ENCODE measurements around the gene NOSIP. TPM values are rescaled to one million over a fixed set of nuclear protein-coding genes. Genes with fewer than 3 reads are reported as not detected.

Gene NOSIP
- total RNA-seq, 1 donor from 2014 or later = 66.1 TPM

GRCh38 chr19:49570997-49571676 is 9.2 kb downstream of the NOSIP start:
- peak overlapping the region; percentile 41 for H3K4me3 Mint-ChIP-seq
- peaks cover 46% of the 10 kb centered on the region for H3K4me1 Mint-ChIP-seq
- no peaks in the 10 kb centered on the region for H3K27me3 Mint-ChIP-seq
- intact Hi-C loops (cut with micrococcal nuclease) = loop anchor here (1.0 to 2.0 kb wide), 5 partner anchors 11 to 108 kb away; no protein-coding TSS in a partner anchor
- H3K27ac Mint-ChIP-seq = peak overlapping the region; percentile 69
- H3K36me3 Mint-ChIP-seq (ENCODE audit: low read depth) = peaks cover 22% of the 10 kb centered on the region
- H3K9me3 Mint-ChIP-seq = no peaks in the 10 kb centered on the region
- peak; percentile 87 for DNase-seq

DNA sequence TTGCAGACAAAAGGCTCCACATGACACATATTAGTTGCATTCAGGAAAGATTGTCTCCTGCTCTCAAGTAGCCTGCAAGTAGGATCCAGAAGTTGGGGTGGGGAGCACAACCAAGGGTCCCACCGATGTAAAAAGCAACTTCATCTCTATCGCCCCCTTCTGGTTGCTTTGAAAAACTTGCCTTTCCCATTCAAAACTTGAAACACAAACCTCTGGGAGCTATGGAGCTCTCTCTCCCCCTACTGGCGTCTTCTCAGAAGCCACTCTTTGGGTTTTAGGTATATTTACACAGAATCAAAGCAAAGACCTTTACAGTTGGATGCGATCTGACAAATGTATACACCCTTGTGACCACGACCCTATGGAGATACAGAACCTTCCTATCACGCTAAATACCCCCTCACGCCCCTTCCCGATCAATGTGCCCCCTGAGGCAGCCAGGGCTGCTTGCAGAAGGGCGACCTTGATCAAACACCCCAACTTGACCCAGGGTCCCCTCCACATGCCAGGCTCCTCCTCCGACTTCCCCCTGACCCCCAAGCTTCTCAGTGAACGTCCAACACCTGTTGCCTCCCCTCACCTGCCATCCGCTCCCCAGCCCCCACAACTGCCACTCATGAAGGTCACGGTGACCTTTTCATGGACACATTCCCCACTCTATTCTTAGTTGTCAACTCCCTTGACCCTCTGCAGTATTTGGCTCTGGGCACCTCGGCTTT is 10.1 kb downstream of the NOSIP start:
- intact Hi-C loops (cut with micrococcal nuclease) = loop anchor here (1.0 to 2.0 kb wide), 5 partner anchors 10 to 109 kb away; no protein-coding TSS in a partner anchor
- Mint-ChIP-seq H3K36me3 (ENCODE audit: low read depth) (peaks cover 19% of the 10 kb centered on the region), H3K4me1 (peaks cover 50% of the 10 kb centered on the region), H3K27me3 (no peaks in the 10 kb centered on the region), H3K4me3 (peak overlapping the region; percentile 56), H3K9me3 (no peaks in the 10 kb centered on the region), H3K27ac (peak overlapping the region; percentile 77)
- peak; percentile 93 for DNase-seq

DNA sequence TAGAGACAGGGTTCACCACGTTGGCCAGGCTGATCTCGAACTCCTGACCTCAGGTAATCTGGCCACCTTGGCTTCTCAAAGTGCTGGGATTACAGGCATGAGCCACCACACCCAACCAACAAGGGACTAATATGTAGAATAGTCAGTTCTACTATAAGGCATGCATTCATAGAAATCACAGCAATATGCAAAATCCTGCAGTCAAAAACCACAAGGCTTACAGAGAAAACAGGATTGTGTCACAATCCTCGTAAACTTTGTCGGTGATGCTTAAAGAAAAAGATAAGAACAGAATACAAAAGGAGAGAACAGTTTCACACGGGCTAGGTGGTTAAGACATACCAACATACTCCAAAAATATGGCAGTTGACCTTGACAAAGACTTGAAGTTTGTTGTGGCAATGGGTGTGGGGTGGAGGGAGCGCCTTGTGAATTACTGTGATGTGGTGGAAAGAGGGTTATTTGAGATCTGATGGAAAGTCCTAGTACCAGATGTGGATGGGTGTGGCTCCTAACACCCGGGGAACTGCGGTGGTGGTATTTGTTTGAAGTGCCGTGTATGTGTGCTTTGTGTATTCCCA is 12.4 kb downstream of the NOSIP start:
- peaks cover 21% of the 10 kb centered on the region for H3K36me3 Mint-ChIP-seq (ENCODE audit: low read depth)
- H3K27me3 Mint-ChIP-seq = no peaks in the 10 kb centered on the region
- peak overlapping the region; percentile 87 for H3K27ac Mint-ChIP-seq
- intact Hi-C loops (cut with micrococcal nuclease) = loop anchor here (1.0 kb wide), 1 partner anchor 14 kb away; no protein-coding TSS in a partner anchor
- peak overlapping the region; percentile 69 for H3K4me3 Mint-ChIP-seq
- no peaks in the 10 kb centered on the region for H3K9me3 Mint-ChIP-seq
- H3K4me1 Mint-ChIP-seq = peaks cover 59% of the 10 kb centered on the region
- DNase-seq = peak; percentile 95

DNA sequence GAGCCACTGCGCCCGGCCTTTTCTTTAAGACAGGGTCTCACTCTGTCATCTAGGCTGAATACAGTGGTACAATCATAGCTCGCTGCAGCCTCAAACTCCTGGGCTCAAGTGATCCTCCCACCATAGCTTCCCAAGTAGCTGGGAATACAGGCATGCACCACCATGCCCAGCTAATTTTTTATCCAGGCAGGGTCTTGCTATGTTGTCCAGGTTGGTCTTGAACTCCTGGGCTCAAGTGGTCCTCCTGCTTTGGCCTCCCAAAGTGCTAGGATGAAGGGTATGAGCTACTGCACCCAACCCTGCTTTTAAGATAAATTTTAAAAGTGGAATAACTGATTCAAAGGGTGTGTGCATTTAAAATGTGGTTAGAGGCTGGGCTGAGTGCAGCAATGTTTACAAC is 14.1 kb downstream of the NOSIP start:
- peak overlapping the region; percentile 73 for H3K27ac Mint-ChIP-seq

GRCh38 chr19:49565261-49565660 is 15.1 kb downstream of the NOSIP start:
- H3K27me3 Mint-ChIP-seq = no peaks in the 10 kb centered on the region
- H3K36me3 Mint-ChIP-seq (ENCODE audit: low read depth) = peaks cover 23% of the 10 kb centered on the region
- H3K4me3 Mint-ChIP-seq = peak overlapping the region; percentile 36
- peaks cover 71% of the 10 kb centered on the region for H3K4me1 Mint-ChIP-seq
- no peak for DNase-seq
- peak overlapping the region; percentile 87 for H3K27ac Mint-ChIP-seq
- H3K9me3 Mint-ChIP-seq = no peaks in the 10 kb centered on the region
- intact Hi-C loops (cut with micrococcal nuclease) = no loop called here

More for the DNA sequence above, 14.1 kb downstream of the NOSIP start:
- H3K36me3 Mint-ChIP-seq (ENCODE audit: low read depth) = peaks cover 21% of the 10 kb centered on the region
- intact Hi-C loops (cut with micrococcal nuclease) = no loop called here
- no peak for DNase-seq
- no peaks in the 10 kb centered on the region for H3K9me3 Mint-ChIP-seq
- H3K4me1 Mint-ChIP-seq = peaks cover 69% of the 10 kb centered on the region
- no peaks in the 10 kb centered on the region for H3K27me3 Mint-ChIP-seq
- no peak overlapping the region for H3K4me3 Mint-ChIP-seq

DNA sequence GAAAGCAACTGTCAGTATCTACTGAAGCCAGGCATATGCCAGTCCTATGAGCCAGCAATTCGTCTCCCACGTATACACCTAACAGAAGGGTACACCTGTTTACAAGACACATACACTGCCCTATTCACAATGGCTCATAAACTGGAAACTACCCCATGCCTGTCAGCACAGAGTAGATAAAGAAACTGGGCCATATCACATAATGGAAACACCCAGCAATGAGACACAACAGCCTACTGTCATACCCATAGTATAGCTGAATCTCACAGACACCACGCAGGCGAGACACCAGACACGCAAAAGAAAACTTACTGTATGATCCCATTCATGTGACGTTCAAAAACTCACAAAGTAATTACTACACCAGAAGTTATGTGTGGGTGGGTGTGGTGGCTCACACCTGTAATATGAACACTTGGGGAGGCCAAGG is 15.7 kb downstream of the NOSIP start:
- peak; percentile 78 for DNase-seq
- Mint-ChIP-seq H3K27me3 (no peaks in the 10 kb centered on the region), H3K4me3 (peak overlapping the region; percentile 36)

DNA sequence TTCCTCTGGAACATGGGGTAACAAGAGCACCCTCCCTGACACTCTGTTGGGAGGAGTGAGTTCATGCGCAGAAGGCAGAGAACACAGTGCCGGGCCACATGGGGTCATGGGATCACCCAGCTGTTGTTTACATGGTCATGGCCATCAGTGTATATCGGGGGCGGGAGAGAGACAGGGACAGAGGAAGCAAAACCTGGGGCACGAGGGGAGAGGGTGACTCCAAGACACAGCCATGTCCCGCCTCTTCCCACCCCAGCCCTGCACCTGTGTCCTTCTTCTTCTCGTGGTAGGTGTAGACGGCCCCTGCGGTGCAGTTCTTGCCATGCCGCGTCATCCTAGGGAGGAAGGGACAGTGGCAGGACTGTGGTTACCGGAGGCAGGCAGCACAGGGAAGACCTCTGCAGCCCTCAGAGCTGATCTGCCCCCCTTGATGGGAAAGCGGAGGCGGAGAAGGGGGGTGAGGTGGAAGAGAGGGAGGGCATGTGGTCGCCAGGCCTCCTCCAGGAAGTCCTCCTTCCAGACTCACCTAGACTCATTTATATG is 19.9 kb downstream of the NOSIP start:
- Mint-ChIP-seq H3K4me1 (peaks cover 74% of the 10 kb centered on the region), H3K4me3 (peak overlapping the region; percentile 89), H3K9me3 (no peaks in the 10 kb centered on the region), H3K27me3 (no peaks in the 10 kb centered on the region), H3K27ac (peak overlapping the region; percentile 97), H3K36me3 (ENCODE audit: low read depth) (peaks cover 44% of the 10 kb centered on the region)
- peak; percentile 84 for DNase-seq
- intact Hi-C loops (cut with micrococcal nuclease) = loop anchor here (1.0 kb wide), 1 partner anchor 10 kb away; no protein-coding TSS in a partner anchor

More for the DNA sequence above, 15.7 kb downstream of the NOSIP start:
- intact Hi-C loops (cut with micrococcal nuclease) = loop anchor here (1.0 kb wide), 1 partner anchor 10 kb away; no protein-coding TSS in a partner anchor
- H3K36me3 Mint-ChIP-seq (ENCODE audit: low read depth) = peaks cover 25% of the 10 kb centered on the region
- H3K9me3 Mint-ChIP-seq = no peaks in the 10 kb centered on the region
- peak overlapping the region; percentile 87 for H3K27ac Mint-ChIP-seq
- peaks cover 72% of the 10 kb centered on the region for H3K4me1 Mint-ChIP-seq

- Mint-ChIP-seq H3K27me3 (no peaks in the 10 kb centered on the region), H3K4me3 (peak overlapping the region; percentile 89), H3K36me3 (ENCODE audit: low read depth) (peaks cover 44% of the 10 kb centered on the region), H3K27ac (peak overlapping the region; percentile 97), H3K4me1 (peaks cover 74% of the 10 kb centered on the region), H3K9me3 (no peaks in the 10 kb centered on the region)
- peak; percentile 80 for DNase-seq
- intact Hi-C loops (cut with micrococcal nuclease) = loop anchor here (1.0 kb wide), 1 partner anchor 10 kb away; no protein-coding TSS in a partner anchor
Measured at GRCh38 chr19:49559928-49560327, 20.4 kb downstream of the NOSIP start.

GRCh38 chr19:49559443-49559842 is 20.9 kb downstream of the NOSIP start:
- Mint-ChIP-seq H3K4me3 (peak overlapping the region; percentile 89), H3K36me3 (ENCODE audit: low read depth) (peaks cover 43% of the 10 kb centered on the region), H3K9me3 (no peaks in the 10 kb centered on the region), H3K27me3 (no peaks in the 10 kb centered on the region), H3K27ac (peak overlapping the region; percentile 97), H3K4me1 (peaks cover 73% of the 10 kb centered on the region)
- no peak for DNase-seq
- intact Hi-C loops (cut with micrococcal nuclease) = no loop called here

- peak overlapping the region; percentile 97 for H3K27ac Mint-ChIP-seq
- intact Hi-C loops (cut with micrococcal nuclease) = no loop called here
- no peaks in the 10 kb centered on the region for H3K9me3 Mint-ChIP-seq
- peak overlapping the region; percentile 89 for H3K4me3 Mint-ChIP-seq
- no peaks in the 10 kb centered on the region for H3K27me3 Mint-ChIP-seq
- peaks cover 46% of the 10 kb centered on the region for H3K36me3 Mint-ChIP-seq (ENCODE audit: low read depth)
- peaks cover 75% of the 10 kb centered on the region for H3K4me1 Mint-ChIP-seq
- peak; percentile 86 for DNase-seq
Measured at GRCh38 chr19:49558591-49558990, 21.8 kb downstream of the NOSIP start.

DNA sequence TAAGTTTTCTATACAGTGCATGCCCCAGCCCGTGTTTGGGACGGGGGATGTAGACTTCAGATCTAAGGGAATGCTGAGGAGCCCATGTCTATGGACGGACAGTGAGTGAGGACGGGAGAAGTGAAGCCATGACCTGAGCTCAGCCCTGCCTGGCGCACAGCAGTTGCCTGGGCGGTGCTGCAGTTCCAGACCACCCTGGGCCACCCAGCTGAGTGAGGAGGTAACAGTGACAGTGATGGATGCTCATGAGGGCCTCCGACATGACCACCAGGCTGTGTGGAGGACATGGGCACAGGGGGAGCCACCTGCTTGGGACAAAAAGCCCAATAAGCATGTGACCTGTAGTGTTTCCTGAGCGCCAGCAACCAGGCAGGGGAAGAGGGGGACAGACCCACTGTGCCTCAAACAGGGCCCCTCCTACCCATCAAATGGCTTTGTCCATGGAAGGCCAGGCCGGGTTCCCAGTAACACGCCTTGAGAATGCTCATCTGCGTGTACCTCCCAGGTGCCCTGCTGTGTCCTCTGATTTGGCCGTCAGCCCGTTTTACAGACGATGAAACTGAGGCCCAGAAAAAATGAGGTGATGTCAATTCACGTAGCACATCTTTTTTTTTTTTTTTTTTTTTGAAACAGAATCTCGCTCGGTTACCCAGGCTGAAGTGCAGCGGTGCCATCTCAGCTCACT is 22.6 kb downstream of the NOSIP start:
- H3K4me1 Mint-ChIP-seq = peaks cover 76% of the 10 kb centered on the region
- H3K9me3 Mint-ChIP-seq = no peaks in the 10 kb centered on the region
- peak; percentile 69 for DNase-seq
- H3K27ac Mint-ChIP-seq = peak overlapping the region; percentile 77
- peak overlapping the region; percentile 70 for H3K4me3 Mint-ChIP-seq
- intact Hi-C loops (cut with micrococcal nuclease) = no loop called here
- no peaks in the 10 kb centered on the region for H3K27me3 Mint-ChIP-seq
- peaks cover 46% of the 10 kb centered on the region for H3K36me3 Mint-ChIP-seq (ENCODE audit: low read depth)

DNA sequence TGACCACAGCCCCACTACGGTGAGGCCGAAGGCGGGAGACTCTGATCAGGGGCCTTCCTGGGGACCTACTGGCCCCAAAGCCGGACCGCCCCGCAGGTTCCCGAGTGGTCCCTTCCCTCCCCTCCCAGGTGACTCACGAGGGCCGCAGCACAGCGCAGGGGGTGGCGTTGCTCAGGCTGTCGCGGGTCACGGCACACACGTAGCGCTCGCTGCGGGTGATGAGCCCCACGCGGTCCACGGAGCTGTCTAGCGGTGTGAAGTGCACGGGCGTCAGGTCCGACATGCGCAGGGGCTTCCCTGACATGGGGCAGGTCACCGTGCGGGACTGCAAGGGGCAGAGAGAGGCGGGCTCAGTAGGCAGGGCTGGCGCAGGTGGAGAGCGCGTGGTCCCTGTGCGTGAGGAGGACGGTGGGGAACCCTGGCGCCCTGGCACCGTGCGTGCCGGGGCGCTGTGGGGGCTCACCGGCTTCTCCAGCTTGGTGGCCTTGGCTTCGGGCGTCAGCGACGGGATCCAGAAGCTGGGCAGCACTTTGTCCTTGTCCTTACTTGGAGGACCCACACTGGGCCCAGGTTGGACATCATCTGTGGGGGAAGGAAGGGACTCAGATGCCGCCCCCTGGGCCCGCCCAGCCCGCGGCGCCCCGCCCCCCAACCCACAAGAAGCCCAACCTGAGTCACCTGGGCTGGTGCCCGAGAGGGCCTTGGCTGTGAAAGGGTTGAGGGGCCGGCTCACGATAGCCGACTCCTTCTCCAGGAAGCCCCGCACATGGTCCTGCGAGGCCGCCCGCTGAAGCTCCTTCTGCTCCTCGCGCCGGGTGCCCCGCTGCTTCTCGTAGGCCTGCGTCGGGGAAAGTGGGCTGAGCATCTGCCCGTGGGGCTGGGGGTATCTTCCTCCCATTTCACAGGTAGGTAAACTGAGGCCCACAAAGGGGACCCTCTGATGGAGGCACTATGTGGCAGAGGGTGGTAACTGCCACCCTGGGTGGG is 23.7 kb downstream of the NOSIP start:
- peak overlapping the region; percentile 77 for H3K27ac Mint-ChIP-seq
- no peaks in the 10 kb centered on the region for H3K9me3 Mint-ChIP-seq
- intact Hi-C loops (cut with micrococcal nuclease) = no loop called here
- peak; percentile 72 for DNase-seq
- H3K4me1 Mint-ChIP-seq = peaks cover 76% of the 10 kb centered on the region
- H3K4me3 Mint-ChIP-seq = peak overlapping the region; percentile 70
- peaks cover 49% of the 10 kb centered on the region for H3K36me3 Mint-ChIP-seq (ENCODE audit: low read depth)
- H3K27me3 Mint-ChIP-seq = no peaks in the 10 kb centered on the region

Measured in activated CD4-positive, alpha-beta T cell treated with anti-CD3 and anti-CD28 coated beads, Interleukin-2, amount 10 ng/mL, durations not matched to agents 24 days and 14 days (primary cell).